GM18868 (cell line): ENCODE results near the gene TSPAN16.
A peak's percentile ranks its signal among the peaks of the same experiment; 100 is the strongest.
"Not testable (repeated sequence)": the region's sequence is repeated elsewhere in the genome, so short reads cannot be mapped to it uniquely, and the experiment has no call there.

Experiments used
- ATAC-seq: cut with Tn5 transposase; IDR thresholded peaks from one replicate; pipeline ENCODE4 v1.9.1; 2021; ENCODE audit warnings: mild to moderate bottlenecking, moderate library complexity; ENCODE audit not compliant: unreplicated experiment

Gene TSPAN16

DNA sequence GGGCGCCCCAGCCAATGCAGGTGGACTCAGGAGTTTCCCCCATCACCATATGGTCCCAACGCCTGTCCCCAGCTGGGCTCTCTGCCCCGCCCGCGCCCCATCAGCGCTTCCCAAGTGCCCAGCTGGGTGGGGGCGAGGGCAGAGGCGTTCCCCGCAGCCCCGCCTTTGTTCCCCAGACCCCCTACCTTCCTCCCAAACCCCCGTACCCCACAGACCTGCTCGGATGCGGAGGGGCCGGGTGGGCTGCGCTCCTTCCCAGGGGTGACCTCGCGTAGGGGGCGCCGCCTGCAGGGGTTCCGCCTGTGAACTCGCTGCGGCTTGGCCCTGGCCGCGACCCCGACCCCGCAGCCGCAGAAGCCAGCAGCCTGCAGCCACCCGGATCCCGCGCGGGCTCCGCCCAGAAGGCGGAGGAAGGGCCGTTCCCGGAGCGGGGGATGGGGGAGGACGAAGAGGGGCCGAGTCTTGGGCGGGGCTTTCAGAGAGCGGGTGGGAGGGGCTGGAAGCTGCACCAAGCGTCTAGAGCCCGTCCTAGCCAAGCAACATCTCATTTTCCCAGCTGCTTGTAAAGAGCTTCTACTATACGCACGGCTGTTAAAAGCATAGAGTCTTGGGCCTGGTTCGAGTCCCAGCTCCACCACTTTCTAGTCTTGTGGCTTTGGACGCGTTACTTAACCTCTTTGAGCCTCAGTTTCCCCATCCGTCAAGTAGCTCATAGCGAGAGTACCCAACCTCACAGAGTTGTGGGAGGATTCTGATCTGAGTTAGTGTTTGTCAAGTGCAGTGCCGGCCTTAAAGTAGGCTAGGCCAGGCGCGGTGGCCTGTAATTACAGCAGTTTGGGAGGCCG lies 43.5 kb downstream of the TSPAN16 start, which contains the start of gene RAB3D:
Gene RAB3D, minus strand, starts transcription at position 404 of the 845 bp plus-strand sequence. CDS start 2,258 bp downstream, outside the sequence.
- no peak for ATAC-seq

DNA sequence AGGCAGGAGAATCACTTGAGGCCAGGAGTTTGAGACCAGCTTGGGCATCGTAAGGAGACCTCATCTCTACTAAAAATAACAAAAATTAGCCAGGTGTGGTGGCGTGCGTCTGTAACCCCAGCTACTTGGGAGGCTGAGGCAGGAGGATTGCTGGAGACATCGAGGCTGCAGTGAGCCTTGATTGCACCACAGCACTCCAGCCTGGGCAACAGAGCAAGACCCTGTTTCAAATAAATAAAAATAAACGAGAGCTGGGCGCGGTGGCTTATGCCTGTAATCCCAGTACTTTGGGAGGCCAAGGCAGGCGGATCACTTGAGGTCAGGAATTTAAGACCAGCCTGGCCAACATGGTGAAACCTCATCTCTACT lies 44.1 kb downstream of the TSPAN16 start:
- not testable (repeated sequence) for ATAC-seq

DNA sequence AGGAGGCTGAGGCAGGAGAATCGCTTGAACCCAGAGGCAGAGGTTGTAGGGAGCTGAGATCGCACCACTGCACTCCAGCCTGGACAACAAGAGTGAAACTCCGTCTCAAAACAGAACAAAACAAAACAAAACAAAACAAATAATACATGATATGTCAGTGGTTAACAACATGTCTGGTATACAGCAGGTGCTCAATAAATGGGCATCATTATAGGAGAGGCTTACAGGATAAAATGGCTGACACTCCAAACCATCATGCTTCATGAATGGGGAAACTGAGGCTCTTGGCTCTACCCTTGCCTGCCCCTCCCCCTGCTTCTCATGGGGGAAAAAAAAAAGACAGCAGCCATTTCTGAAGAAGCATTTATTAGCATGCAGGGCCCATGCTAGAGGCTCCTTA lies 46.5 kb downstream of the TSPAN16 start:
- no peak for ATAC-seq

DNA sequence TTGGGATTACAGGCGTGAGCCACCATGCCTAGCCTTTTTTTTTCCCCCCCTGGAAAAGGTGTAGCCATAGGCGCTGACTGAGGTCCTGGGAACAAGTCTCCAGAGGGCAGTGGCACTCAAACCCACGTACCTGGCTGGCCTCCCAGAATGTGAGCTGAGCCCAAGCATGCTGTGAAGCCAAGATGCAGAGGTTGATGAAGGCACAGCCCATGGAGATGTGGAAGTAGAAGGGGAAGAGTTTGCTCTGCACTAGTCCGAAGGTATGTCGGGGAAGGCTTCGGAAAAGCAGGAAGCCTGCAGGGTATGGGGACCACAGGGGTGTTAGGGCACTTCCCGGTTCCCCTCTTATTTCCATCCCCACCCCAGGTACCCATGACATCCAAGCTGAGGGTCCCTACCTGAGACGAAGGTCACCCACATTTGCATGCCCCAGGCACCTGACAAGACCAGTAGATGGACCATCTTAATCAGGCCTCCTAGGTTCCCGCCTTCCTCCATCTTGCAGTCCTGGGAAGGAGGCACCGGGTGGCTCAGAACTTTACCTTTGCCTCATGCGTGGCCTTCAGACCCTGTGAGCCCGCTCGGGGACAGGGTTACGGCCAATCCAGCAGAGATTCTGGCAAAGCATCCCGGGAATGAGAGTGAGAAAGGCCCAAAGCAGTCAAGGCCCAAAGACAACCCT lies 49.3 kb downstream of the TSPAN16 start:
- no peak for ATAC-seq

DNA sequence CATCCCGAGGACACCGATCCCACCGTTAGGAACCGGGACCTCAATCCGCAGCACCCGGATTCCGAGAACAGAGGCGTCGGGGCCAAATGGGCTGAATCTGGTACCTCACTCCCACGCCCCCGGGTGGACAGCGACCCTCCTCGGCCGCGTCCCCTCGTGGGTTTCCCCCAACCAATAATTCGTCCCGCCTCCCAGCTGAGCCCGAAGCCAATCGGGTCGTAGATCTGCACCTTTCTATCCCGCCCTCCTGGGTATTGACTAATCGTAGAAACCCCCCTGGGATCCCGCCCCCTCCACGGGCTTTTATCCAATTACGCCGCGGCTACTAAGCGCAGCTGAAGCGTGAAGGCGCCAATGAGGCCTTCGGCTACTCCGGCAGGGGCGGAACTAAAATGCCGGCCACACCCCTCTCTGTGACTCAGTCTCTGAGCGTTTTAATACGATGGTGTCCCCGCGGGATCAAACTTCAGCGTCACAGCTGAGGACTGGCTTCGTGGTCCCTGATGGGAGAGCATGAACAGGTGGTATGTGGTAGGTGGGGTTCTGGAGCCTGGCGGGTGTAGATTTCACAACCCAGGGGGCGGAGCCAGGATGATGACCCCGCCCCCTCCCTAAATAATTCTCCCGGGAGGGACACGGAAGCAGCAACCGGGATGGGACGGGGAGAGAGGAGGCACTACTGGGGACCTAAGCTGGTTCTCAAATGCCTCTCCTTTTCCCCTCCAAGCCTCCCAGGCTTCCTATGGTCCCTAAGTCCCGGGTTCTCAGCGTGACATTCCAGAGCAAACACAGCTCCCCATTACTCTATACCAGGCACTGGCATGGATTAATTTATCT lies 50.4 kb downstream of the TSPAN16 start, which contains the start of the genes CCDC159 and TMEM205:
Gene CCDC159, plus strand, starts transcription at position 416 of the 837 bp plus-strand sequence. Its CDS starts 88 bp downstream, at position 504.
Gene TMEM205, minus strand, starts transcription at position 165 of the 837 bp plus-strand sequence. CDS start 649 bp downstream, outside the sequence.
- peak; percentile 87 for ATAC-seq

DNA sequence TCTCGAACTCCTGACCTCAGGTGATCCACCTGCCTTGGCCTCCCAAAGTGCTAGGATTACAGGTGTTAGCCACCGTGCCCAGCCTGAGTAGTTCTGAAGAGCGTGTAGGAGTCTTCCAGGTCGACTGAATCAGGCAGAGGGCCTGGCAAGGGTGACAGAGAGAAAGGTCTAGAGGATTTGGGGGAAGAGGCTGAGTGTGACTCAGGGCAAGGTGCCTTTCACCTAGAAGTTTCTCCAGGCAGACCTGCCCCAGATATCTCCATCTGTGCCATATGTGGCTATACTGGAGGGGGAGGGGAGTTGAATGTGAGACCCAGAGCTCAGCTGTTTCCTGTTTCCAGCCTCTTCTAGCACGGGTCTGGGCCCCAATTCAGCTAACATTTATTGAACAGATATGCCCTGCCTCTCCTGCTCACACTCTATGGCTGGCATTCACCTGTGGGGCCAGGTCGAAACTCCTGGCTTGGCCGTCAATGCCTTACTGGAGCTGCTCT lies 51.6 kb downstream of the TSPAN16 start:
- no peak for ATAC-seq

DNA sequence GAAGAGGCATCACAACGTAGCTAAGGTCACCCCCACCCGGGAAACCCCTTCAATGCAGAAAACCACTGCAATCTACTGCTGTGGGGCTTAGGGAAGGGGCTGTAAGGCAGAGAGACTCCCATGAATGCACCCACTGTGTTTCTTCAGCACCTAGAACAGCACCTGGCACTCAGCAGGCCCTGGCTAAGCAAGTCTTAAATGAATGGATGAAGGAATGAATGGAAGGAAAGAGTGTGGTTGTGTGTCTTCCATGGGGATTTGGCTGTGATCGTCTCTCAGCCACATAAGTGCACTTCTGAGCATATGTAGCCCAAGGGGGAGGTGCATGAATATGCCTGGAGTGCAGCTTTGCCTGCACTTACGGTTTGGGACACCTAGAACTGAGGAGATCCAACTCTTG lies 53.2 kb downstream of the TSPAN16 start:
- no peak for ATAC-seq

DNA sequence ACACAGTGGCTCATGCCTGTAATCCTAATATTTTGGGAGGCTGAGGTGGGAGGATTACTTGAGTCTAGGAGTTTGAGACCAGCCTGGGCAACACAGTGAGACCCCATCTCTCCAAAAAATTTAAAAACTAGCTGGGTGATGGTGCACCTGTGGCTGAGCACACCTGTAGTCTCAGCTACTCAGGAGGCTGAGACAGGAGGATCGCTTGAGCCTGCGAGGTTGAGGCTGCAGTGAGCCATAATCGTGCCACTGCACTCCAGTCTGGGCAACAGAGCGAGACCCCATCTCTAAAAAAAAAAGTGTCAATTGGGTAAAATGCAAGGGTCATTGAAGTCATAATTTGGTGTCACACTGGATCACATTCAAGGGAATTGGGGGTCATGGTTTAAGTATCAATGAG lies 58.1 kb downstream of the TSPAN16 start:
- not testable (repeated sequence) for ATAC-seq

DNA sequence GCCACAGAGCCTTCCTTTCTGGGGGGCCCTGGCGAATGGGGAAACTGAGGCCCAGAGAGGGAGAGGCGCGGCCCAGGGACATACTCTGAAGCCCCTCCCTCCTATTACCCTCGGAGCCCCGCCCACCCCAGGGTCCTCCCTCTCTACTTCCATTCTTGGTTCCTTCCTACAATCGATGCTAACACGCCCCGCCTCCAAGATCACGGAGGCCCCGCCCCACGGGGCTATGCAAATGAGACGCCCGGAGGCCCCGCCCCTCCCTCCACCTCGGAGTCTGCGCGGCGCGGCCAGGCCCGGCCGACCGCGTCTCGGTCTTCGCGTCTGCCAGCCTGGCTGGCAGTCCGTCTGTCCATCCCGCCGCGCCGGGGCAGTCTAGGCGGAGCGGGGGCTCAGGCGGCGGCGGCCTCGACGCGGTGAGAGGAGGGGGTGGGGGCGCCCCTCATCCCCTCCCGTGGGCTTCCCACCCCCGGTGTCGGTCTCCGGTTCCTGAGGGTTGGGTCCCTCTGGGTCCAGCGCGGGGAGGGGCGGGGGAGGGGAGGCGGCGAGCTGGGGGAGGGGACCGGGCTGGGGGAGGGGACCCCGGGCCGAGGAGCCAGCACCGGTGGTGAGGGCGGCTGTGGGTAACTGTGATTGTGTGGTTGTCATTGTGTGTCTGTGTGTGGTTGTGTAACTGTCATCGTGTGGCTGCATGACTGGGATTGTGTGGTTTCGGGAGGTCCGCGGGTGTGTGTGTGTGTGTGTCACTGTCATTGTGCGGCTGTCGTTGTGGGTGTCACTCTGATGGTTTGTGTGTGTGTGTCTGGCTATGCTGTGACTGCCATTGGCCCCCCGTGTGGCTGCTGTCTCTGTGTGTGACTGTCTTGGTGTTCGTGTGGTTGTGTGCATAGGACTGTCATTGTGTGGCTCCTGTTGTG lies 59.5 kb downstream of the TSPAN16 start, which contains the start of gene PLPPR2:
Gene PLPPR2, plus strand, starts transcription at position 273 of the 914 bp plus-strand sequence. CDS start 2,242 bp downstream, outside the sequence.
- no peak for ATAC-seq

DNA sequence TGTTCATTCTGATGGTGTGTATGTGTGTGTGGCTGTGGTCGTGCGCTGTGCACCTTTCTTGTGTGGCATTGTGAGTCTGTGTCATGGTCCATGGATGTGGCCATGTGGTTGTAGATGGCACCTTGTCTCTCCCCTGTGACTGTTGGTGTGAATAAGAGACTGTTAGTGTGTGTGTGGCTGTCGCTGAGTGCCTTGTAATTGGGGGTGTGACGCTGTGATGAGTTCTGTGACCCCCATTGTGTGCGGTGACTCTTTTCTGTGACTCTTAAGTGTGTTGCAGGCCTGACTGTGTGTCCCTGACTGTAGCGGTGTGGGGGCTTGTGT lies 60.1 kb downstream of the TSPAN16 start:
- no peak for ATAC-seq

DNA sequence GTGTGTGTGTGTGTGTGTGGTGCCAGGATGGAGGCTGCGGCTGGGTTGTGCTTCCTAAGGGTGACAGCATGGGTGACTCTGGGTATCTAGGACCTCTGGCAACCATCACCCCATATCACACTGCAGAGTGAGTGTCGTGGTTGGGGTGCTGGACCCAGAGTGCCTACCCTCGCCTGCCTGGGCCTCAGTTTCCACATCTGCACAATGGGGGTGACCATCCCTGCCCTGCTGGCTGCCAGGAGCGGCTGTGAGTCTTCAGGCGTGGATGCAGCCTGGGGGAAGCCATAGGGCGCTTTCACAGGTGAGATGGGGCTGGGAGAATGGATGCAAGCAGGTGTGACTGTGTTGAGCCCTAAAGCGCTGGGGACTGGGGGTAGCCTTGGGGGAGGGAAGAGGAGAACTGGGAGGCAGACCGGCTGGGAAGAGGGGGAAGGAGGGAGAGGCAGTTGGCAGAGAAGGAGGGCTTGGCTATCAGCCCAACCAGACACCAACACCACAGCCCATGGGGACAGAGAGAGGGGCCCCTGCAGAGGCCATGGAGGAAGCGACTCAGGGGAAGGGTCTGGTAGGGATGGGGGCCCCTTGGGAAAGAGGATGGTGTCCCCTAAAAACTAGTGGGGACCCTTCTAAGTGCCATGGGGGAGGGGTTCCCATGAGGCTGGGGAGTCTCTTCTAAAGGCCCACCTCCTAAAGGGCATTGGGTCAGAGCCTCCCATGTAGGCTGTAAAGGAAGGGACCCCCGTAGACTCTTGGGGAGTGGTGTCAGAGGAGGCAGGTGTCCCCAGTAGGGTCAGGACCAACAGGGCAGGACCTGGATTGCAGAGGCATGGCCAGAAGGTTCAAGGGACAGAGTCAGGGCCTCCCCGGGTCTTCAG lies 61.0 kb downstream of the TSPAN16 start:
- no peak for ATAC-seq

DNA sequence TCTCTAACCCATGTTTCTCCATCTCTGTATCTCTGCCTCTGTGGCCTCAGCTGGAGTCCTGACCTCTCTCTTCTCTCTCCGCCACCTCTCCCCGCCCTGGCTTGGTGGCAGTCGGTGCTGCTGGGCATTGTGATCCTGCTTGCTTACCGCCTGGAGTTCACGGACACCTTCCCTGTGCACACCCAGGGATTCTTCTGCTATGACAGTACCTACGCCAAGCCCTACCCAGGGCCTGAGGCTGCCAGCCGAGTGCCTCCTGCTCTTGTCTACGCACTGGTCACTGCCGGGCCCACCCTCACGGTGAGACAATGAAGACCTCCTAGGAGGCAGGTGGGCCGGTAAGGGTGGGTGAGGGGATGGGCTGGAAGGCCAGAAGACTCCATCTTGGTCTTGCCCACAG lies 63.5 kb downstream of the TSPAN16 start:
- no peak for ATAC-seq

DNA sequence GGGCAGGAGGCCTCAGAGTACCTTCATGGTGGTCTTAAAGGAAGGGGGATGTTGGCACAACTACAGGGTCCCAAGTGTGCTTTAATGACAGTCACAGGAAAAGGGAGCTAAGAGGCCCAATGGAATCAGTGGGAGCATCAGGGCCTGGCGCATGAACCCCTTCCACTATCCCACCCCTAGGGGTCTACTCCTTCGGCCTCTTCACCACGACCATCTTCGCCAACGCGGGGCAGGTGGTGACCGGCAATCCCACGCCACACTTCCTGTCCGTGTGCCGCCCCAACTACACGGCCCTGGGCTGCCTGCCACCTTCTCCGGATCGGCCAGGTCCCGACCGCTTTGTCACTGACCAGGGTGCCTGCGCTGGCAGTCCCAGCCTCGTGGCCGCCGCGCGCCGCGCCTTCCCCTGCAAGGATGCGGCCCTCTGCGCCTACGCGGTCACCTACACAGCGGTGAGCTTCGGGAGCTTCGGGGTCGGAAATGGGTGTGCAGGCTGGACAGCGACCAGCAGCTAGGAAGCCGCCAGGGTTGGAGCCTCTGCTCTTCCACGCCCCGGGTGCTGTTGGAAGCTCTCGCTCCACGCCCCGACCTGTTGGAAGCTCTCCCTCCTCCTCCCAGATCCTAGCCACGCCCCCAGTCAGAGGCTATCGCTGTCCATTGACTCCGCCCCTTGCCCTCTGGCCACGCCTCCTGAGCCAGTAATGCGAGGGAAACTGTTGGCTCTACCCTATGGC lies 65.2 kb downstream of the TSPAN16 start:
- no peak for ATAC-seq

DNA sequence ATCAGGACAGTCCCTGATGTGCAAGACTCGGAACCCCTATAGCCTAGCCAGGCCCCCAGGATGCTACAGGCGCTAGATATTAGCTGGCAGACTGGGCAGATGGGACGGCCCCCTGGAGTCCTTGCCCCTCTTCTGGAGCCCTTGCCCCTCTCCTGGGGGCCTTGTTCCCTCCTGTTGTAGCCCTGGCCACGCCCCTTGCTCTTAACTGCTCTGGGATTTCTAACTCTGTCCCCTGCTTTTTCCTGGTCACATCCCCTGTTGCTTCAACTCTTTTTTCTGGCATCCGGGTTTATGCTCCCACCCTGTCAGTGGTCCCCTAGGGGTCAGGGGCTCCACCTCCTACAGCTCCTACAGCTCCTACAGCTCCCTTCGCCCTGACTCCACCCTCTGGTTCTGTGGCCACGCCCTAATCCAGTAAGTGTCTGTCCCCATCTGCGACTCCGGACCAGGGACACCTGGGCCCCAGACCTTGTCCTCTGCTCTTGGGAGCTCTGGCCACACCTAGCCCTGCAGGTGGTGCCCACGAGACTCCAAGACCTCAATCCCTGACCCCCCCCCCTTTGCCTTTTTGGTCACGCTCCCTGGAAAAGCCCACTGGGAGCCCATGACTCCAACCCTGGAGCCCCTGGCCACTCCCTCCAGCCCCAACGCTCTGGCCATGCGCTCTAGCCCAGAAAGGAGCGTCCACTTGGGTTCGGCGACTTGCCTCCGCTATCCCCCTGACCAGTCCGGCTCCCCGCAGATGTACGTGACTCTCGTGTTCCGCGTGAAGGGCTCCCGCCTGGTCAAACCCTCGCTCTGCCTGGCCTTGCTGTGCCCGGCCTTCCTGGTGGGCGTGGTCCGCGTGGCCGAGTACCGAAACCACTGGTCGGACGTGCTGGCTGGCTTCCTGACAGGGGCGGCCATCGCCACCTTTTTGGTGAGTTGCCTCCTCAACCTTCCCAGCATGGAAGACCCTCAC lies 66.1 kb downstream of the TSPAN16 start:
- no peak for ATAC-seq

DNA sequence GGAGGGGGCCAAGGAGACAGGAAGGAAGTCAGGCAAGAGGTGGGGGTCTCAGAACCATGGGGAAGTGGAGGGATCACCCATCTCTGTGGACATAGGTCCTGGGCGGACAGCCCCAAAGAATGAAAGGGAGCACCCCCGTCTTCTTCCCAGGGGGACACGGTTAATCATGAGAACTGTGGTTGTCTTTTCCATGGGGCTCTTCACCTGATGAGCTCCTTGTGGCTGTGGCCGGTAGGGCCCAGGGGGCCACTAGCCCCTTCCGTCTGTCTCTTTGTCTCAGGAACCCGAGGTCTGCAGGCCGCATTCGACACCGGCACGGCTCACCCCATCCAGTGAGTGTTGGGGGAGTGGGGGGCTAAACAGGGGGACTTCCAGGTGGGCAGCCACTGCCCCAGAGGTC lies 67.9 kb downstream of the TSPAN16 start:
- no peak for ATAC-seq

DNA sequence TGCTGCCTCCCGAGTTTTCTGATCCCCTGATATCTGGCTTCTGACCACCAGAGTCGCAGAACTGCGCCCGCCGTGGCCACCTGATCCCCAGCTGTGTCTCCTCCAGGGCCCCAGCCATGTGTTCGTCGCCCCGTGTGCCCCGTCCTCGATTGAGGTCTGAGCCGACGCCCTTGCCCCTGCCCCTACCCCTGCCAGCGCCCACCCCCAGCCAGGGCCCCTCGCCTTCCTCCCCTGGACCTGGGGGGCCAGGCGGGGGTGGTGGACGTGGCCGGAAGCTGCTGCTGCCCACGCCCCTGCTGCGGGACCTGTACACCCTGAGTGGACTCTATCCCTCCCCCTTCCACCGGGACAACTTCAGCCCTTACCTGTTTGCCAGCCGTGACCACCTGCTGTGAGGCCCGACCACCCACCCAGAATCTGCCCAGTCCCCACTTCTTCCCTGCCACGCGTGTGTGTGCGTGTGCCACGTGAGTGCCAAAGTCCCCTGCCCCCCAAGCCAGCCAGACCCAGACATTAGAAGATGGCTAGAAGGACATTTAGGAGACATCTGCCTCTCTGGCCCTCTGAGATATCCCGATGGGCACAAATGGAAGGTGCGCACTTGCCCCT lies 68.4 kb downstream of the TSPAN16 start:
- ATAC-seq, result no peak

DNA sequence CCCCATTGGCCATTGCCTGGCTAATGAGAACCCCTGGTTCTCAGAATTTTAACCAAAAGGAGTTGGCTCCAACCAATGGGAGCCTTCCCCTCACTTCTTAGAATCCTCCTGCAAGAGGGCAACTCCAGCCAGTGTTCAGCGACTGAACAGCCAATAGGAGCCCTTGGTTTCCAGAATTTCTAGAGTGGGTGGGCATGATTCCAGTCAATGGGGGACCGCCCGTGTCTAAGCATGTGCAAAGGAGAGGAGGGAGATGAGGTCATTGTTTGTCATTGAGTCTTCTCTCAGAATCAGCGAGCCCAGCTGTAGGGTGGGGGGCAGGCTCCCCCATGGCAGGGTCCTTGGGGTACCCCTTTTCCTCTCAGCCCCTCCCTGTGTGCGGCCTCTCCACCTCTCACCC lies 69.0 kb downstream of the TSPAN16 start:
- ATAC-seq, result no peak
